GM10248 (cell line): ENCODE measurements around the gene RFK.
A peak's percentile ranks its signal among the peaks of the same experiment; 100 is the strongest.

Experiments used
- CTCF ChIA-PET: fragments of 300-600 bp; sonication (Branson Sonifier 250); formaldehyde crosslinking; extraction: SDS; loops from one replicate; lab custom pipeline; 2021; ENCODE audit warnings: antibody characterized with exemption; lab: Yijun Ruan, JAX
- POLR2A ChIA-PET: fragments of 350-650 bp; sonication (Branson Sonifier 250); formaldehyde crosslinking; extraction: SDS; loops from one replicate; lab custom pipeline; 2020; ENCODE audit warnings: antibody characterized with exemption; lab: Yijun Ruan, JAX
- DNase-seq: peaks from one replicate; pipeline ENCODE4 v3.0.0; 2012; ENCODE audit errors: extremely low spot score
- TF ChIP-seq, protein P1 (sequence below): IDR thresholded peaks from 2 replicates; pipeline ENCODE4 v1.5.1; 2012; ENCODE audit warnings: mild to moderate bottlenecking, low read depth; ENCODE audit errors: extremely low read depth, missing control alignments, control extremely low read depth

Gene RFK

DNA sequence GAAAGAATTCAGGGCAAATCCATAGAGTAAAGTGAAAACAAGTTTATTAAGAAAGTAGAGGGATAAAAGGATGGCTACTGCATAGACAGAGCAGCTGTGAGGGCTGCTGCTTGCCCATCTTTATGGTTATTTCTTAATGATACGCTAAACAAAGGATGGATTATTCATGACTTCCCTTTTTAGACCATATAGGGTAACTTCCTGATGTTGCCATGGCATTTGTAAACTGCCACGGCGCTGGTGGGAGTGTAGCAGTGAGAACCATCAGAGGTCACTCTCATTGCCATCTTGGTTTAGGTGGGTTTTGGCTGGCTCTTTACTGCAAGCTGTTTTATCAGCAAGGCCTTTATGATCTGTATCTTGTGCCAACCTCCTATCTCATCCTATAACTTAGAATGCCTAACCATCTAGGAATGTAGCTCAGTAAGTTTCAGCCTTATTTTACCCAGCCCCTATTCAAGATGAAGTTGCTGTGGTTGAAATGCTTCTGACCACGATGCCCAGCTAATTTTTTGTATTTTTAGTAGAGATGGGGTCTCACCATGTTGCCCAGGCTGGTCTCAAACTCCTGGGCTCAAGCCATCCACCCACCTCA, 42.1 kb downstream of the RFK start:
- POLR2A ChIA-PET: interaction anchor here (0.7 kb wide), 1 partner anchor 189 kb away, joined by 3 read pairs; no protein-coding TSS in a partner anchor
- TF ChIP-seq, protein P1, sequence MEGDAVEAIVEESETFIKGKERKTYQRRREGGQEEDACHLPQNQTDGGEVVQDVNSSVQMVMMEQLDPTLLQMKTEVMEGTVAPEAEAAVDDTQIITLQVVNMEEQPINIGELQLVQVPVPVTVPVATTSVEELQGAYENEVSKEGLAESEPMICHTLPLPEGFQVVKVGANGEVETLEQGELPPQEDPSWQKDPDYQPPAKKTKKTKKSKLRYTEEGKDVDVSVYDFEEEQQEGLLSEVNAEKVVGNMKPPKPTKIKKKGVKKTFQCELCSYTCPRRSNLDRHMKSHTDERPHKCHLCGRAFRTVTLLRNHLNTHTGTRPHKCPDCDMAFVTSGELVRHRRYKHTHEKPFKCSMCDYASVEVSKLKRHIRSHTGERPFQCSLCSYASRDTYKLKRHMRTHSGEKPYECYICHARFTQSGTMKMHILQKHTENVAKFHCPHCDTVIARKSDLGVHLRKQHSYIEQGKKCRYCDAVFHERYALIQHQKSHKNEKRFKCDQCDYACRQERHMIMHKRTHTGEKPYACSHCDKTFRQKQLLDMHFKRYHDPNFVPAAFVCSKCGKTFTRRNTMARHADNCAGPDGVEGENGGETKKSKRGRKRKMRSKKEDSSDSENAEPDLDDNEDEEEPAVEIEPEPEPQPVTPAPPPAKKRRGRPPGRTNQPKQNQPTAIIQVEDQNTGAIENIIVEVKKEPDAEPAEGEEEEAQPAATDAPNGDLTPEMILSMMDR: no peak
- CTCF ChIA-PET: no interaction called here
- DNase-seq: no peak

DNA sequence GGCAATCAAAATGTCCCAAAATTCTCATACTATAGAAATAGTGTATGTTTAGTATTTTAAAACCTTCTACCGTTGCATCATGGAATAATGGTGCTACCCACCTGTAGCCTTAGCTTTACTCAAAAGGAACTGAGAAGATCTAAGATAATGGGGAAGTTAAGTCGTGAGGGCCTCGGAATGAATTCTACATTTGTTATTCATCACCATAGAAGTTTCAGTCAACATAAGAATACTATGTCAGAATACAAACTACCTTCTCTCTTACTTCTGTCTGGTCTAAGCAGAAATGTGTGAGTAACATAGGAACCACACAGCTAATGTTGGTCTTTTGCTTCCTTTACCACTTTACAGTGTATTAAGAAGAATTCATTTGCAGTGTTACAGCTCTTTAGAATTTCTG, 43.2 kb downstream of the RFK start:
- peak; percentile 18 for DNase-seq
- CTCF ChIA-PET: no interaction called here
- POLR2A ChIA-PET: no interaction called here
- TF ChIP-seq, protein P1: no peak

DNA sequence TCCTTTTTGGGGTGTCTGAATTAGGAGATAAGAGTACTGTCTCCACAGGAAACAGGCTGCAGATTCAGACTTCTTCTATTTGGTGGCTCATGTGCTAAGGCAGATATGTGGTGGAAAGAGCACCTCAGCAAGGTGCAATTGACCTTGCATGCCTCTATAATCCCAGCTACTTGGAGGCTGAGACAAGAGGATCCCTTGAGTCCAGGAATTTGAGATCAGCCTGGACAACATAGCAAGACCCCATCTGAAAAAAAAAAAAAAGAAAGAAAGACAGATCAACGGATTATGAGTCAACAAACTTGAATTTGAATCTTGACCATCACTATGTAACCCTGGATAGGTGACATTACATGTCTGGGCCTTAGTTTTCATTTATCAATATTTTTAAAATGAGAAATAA, 44.4 kb downstream of the RFK start:
- TF ChIP-seq, protein P1: no peak
- DNase-seq: no peak
- ChIA-PET POLR2A (no interaction called here), CTCF (no interaction called here)

DNA sequence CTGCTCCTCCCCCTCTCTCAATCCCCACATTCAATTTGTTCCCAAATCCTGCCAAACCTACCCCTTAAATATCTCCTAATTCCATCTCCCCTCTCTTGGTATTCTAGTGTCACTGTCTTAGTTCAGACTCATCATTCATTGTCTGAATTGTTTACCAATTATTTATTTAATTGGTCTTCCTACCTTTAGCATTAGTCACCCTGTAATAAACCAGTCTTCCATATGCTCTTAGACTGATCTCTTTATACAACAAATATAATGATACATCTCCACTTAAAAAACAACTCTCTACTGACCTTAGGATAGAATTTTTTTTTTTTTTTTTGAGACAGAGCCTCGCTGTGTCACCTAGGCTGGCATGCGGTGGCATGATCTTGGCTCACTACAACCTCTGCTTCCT, 51.4 kb downstream of the RFK start:
- CTCF ChIA-PET: no interaction called here
- no peak for DNase-seq
- TF ChIP-seq, protein P1: no peak
- POLR2A ChIA-PET: no interaction called here

DNA sequence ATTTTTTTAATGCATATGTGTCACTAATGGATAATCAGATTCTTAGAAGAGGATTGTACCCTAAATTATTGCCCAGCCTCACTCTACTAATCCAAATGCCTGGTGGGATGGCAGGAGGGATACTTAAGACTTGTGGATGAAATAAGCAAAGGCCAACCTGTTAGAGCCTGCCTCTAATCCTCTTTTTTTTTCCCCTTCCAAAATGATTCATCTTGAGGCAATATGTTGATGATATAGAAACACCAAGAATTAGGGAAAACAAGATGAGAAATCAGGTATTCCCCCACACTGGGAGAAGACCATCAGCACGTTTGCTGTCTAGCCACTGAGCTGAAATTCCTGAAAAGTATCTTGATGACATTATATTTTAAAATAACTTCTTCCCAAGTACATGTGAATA, 52.0 kb downstream of the RFK start:
- ChIA-PET CTCF (no interaction called here), POLR2A (no interaction called here)
- DNase-seq: no peak

DNA sequence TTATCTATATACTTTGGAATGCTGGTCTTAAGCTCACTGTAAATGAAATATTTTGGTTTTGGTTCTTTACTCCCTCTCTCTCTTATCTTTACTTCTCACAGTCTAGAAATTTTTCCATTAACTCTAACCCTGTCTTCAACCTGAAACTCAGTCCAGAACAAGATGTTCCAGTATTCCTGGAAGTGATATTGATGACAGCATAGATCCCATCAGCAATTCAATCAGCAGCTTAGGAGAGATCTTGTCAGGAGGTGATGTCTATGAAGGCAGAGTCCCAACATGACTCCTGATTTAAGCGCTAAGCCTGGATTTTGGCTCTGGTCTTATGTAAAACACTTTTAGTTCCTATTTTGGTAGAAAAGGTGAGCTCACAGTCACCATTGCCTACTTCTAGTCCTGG, 52.6 kb downstream of the RFK start:
- CTCF ChIA-PET: no interaction called here
- POLR2A ChIA-PET: no interaction called here
- TF ChIP-seq, protein P1: no peak
- DNase-seq: no peak

More for the DNA sequence above, 52.0 kb downstream of the RFK start:
- TF ChIP-seq, protein P1: no peak
